Hematopoietic multipotent progenitor cell treated with erythropoietin and hydrocortisone succinate and interleukin-3 and kit ligand, for 8 days (in vitro differentiated cells): ENCODE measurements around the gene CC2D1A.

Experiments
- DNase-seq: peaks from one replicate; pipeline ENCODE4 v3.0.0-alpha.2; 2015

The CC2D1A gene

GRCh38 chr19:13905634-13906520, at the start of gene CC2D1A, which contains the start of gene BRME1:
CC2D1A (plus strand) TSS chr19:13906201; CDS start chr19:13906442, 241 bp downstream.
BRME1 (minus strand) TSS chr19:13906117; CDS start chr19:13904892, 1,225 bp downstream.
- DNase-seq: peak; percentile 92

GRCh38 chr19:13856497-13856896, 49.5 kb upstream of the CC2D1A start:
- DNase-seq: peak; percentile 62

- DNase-seq: peak; percentile 56
These were observed 46.6 kb upstream of the CC2D1A start for GRCh38 chr19:13859361-13859880.

- DNase-seq: no peak
These were observed 45.2 kb upstream of the CC2D1A start for GRCh38 chr19:13860679-13861391.

- DNase-seq: no peak
These were observed 44.6 kb upstream of the CC2D1A start for GRCh38 chr19:13861392-13861713.

GRCh38 chr19:13861714-13862531, 44.1 kb upstream of the CC2D1A start:
- peak; percentile 80 for DNase-seq

- DNase-seq: no peak
These were observed 41.8 kb upstream of the CC2D1A start for GRCh38 chr19:13864046-13864666.

- no peak for DNase-seq
These were observed 41.1 kb upstream of the CC2D1A start for GRCh38 chr19:13864667-13865570.

- DNase-seq: no peak
These were observed 40.2 kb upstream of the CC2D1A start for GRCh38 chr19:13865571-13866462.

GRCh38 chr19:13866463-13867046, 39.4 kb upstream of the CC2D1A start:
- DNase-seq: no peak

GRCh38 chr19:13868663-13869062, 37.3 kb upstream of the CC2D1A start:
- DNase-seq: no peak

GRCh38 chr19:13869281-13869680, 36.7 kb upstream of the CC2D1A start:
- no peak for DNase-seq

- no peak for DNase-seq
These were observed 35.1 kb upstream of the CC2D1A start for GRCh38 chr19:13870873-13871272.

- no peak for DNase-seq
These were observed 33.7 kb upstream of the CC2D1A start for GRCh38 chr19:13872339-13872694.

GRCh38 chr19:13872695-13873389, 33.2 kb upstream of the CC2D1A start:
- peak; percentile 39 for DNase-seq

GRCh38 chr19:13873834-13874515, 32.0 kb upstream of the CC2D1A start:
- DNase-seq: no peak

- no peak for DNase-seq
These were observed 30.2 kb upstream of the CC2D1A start for GRCh38 chr19:13875824-13876223.

- DNase-seq: no peak
These were observed 29.2 kb upstream of the CC2D1A start, which contains the start of gene NANOS3 for GRCh38 chr19:13876834-13877233. NANOS3 (plus strand) TSS chr19:13877134; CDS start chr19:13877249, 115 bp downstream.

GRCh38 chr19:13877303-13877702, 28.7 kb upstream of the CC2D1A start:
- no peak for DNase-seq
